Measurements from ENCODE around the gene GULP1.

Gene GULP1

DNA sequence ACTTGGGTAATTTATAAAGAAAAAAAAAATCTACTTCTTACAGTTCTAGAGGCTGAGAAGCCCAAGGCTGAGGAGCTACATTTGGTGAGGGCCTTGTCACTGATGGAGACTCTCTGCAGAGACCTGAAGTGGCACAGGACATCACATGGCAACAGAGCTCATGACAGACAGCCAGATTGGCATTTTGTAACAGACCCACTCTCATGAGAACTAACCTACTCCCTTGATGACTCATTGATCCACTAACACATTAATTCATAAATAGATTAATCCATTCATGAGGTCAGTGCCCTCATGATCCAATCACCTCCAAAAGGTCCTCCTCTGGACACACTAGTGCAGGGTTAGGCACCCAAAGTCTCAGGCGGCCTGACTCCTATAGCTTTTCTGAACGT, 318.4 kb downstream of the GULP1 start:
- DNase-seq, result no peak

DNA sequence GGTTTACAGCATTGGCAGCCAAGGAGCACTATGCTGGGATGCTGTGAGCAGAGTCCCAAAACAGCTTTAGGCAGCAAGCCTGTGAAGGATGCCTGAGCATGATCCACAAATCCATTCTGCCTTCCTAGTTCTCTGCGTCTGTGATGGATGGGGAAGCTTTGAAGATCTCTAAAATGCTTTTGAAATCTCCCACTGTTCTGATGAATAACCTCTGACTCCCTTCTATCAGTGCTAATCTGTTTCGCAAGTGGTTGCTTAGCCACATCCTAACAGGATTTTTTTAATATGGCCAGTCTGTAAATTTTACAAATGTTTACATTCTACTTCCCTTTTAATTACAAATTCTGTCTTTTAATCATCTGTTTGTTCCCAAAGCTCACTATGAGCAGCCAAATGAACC, 319.2 kb downstream of the GULP1 start:
- DNase-seq, result no peak

DNA sequence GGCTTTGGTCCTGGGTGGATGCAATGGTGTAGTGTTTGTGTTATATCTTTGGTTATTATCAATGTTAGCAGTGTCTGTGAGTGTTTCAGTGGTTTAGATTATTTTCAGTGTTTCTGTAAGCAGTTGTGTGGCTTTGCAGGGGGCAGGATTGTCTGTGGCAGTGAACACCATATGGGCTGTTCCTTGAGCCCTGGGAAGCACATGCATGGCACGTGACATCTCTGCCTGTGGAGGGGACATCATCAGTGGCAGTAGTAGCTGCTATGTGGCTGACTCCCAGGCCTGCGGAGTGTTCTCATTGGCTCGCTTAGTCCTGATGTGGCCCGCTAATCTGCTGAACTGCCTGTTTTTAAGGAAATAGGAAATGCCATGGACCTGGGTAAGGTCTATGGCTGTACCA, 327.5 kb downstream of the GULP1 start:
- no peak for DNase-seq

DNA sequence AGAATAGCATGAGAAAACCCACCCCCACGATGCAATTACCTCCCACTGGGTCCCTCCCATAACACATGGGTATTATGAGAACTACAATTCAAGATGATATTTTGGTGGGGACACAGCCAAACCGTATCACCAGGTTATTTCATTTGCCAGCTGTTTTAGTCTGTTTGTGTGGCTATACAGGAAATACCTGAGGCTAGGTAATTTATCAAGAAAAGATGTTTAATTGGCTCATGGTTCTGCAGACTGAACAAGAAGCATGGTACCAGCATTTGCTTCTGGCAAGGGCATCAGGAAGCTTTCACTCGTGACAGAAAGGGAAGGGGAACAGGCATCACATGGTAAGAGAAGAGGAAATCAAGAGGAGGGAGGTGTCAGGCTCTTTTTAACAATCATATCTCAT, 329.2 kb downstream of the GULP1 start:
- no peak for DNase-seq

DNA sequence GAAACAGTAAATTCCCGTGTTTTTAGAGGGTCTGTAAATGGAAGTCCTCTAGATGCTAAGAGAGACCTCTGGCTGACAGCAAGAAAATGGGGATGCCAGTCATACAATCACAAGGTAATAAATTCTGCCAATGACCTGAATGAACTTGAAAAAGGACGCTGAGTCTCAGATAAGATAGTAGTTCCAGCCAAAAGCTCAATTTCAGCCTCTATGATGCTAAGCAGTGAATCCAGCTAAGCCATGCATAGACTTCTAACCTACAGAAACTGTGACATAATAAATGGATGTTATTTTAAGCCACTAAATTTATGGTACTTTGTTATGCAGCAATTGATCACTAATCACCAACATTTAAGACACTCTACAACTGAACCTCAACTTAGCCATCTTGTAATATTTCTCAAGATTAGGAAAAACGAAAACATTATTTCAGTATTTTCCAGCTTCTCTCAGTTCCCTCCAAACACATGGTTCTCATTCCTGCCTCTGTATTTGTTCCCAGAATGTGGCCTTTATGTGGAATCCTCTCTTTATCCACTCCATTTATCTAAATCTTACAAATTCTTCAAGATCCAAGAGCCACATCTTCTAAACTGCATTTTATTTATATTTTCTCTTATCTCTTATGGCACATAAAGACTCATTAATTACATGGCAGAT, 331.1 kb downstream of the GULP1 start:
- DNase-seq, result no peak

DNA sequence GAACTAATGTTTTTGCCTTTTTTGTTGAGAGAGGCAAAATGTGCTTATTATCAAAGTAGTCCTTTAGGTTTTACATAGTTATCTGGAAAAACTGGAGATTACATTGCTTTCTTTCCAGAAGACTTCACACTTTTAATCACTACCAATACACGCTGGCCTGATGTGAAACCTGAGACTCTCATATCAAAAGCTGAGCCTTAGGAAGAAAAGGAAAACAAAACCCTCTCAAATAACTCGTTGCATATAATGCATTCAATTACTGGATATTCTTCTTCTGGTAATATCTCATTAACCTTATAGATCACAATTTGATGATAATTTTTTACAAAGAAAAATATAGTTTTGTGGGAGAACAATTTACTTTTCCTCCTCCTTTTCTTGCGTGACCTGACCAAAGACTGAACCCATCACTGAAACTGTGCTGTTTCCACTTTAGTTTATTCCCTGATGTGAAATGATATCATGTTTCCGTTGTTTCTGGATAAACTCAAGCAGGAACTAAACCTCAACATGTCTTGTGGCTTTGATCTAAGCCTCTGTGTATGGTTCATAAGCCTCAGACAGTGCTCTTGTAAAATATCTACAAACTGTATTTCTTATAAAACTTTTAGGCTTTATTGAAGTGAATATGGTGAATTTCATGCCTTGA, 332.4 kb downstream of the GULP1 start:
- DNase-seq, result no peak

DNA sequence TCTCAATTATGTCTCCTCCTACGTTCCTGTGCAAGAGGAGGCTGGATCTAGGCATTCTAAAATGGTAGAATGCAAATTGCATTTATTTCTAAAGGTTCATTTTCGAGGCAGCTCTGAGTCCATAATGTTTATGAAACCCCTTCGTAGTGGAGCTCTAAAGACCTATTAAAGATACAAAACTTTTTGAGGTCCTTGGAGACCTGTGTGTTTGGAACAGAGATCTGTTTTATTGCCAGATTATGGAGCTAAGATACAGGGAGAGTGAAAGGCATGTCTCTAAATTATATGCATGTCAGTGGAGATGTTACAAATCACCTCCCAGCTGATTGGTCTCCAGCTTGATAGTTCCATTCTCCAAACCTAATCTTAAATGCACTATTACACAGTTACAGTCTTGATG, 335.8 kb downstream of the GULP1 start:
- no peak for DNase-seq

DNA sequence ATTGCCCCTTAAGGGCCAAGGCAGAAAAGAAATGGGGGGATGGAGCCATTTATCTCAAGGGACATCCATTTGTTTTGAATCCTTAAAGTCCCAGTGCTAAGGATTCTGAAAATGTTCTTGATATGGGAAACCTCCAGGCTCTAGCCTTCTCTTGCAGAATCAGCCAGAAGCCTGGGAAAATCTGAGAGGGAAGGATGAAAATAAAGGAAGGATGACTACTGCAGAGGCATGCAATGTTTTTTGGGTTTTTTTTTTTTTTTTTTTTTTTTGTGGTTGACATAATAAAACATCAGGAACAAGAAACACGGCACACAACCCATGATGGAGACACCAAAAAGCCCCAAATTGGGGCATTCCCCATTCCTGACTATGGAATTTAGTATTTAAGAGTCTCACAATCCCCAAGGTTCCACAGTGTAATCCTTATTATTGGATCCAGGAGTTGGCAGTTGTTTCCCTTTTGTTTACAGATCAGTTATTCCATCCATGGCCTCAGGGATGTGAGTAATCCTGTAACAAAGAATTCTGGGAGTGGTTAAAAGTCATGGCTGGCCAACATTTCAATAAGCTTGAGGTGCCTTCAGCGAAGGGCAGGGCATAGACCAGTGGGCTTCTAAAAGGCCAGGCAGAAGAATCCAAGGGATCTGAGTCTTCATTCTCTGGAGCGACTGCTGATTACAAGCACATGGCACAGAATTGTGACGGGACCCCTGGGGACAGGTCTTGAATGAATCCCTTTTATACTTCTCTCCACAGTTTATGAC, 337.5 kb downstream of the GULP1 start:
- no peak for DNase-seq

DNA sequence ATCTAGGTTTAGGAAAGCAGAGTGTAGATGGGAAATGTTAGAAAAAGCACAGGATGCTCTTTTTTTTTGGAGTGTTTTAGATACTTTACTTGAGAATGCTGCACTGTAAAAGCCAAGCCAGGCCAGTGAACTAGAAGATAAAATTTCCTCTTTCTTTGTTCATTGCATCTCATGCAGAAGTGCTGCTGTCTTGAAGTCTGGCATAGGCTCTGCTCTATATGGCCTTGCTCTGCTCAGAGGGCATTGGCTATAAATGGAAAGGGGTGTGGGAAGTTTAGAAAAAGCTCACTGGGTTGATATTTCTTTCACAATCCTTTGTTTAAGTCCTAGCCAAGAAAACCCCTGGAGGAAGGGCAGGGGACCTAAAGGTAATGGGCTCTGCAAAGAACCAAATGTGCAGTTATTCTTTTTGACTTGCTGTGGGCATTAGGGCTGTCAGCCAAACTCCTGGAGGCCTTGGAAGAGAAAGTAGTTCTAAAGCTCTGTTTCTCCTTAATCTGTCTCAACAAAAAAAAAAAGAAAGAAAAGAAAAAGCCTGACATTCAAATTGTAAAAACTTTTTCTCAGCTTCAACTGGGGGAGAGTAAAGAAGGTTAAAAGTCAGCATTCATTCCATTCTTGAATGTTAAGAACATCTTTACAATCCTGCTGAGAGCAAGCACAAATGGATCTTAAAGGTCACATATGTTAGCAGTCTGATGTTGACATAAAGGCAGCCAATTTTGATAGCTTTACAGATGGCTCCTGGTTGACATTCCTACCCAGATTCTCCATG, 338.3 kb downstream of the GULP1 start:
- no peak for DNase-seq

DNA sequence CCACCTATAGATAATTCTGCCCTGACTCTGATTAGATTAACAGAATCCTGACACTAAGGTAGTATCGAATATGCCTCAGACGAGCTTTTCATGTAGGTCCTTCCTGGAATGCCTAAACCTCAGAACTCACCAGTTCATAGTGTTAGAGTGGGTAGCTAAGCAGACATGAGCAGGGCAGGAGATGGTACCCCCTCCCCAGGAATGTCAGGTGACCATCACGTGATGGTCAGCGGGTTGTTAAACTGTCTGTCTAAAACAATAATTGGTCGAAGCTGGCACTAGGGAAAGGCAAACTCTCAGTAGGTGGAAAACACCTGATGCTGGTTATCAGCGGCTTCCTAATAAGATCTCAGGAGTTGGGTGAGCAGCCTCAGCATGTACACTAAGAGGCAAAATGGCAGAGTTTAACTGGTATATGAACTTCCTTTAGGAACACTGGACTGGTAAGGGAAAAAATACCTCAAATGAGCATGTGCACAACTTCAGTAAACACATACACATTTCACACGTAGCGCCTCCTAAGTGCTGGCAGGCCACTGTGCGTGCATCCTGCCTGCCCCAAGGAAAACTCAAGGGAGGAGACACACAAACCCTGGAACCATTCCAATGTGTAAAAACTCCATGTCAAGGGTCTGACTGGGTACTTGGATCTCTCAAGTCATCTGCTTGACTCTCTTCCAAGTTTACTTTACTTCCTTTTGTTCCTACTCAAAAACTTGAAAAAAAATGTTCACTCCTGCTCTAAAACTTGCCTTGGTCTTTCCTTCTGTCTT, 339.5 kb downstream of the GULP1 start:
- DNase-seq, result no peak

DNA sequence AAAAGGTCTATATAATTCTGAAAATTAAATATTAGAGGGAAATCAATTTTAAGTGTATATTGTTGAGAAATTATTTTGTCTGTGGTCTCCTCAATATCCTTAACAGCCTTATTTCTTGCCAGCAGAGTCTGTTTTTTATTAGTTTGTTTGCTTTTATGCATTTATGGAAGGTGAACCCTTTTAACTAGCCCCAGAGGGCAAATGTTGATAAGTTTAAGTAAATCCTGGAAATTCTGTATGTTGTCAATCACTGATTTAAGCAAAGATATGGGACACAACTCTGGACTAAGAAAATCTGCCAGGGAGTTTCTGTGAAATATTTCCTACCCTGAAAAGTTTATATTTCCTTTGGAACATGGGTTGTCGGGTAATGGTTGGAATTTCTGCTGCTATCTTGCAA, 343.0 kb downstream of the GULP1 start:
- no peak for DNase-seq

All from activated CD4-positive, alpha-beta T cell treated with anti-CD3 and anti-CD28 coated beads, Interleukin-2, amount 50 U/mL, for 4 hours (primary cell).